Activated T-cell treated with anti-CD3 and anti-CD28 coated beads, Interleukin-2, amount 50 U/mL, for 48 hours (primary cell): ENCODE data around the gene MLH3.

ENCODE experiments used
- DNase-seq, 2 experiments: peaks; one replicate each; pipeline ENCODE4 v3.0.0-alpha.2; 2020

The MLH3 gene

DNA sequence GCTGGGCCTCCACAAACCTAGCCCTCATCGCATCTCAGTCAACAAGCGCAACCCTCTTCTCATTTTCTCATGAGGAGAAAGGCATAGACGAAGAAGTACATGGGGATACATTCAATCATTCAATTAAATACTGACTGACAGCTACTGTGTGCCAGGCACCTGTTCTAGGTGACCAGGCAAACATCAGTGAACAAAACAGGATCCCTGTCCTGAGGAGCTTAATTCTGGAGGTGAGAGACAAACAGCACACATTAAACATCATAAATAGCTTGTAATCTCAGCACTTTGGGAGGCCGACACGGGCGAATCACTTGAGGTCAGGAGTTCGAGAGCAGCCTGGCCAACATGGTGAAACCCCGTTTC lies 12.9 kb upstream of the MLH3 start:
- DNase-seq: no peak

DNA sequence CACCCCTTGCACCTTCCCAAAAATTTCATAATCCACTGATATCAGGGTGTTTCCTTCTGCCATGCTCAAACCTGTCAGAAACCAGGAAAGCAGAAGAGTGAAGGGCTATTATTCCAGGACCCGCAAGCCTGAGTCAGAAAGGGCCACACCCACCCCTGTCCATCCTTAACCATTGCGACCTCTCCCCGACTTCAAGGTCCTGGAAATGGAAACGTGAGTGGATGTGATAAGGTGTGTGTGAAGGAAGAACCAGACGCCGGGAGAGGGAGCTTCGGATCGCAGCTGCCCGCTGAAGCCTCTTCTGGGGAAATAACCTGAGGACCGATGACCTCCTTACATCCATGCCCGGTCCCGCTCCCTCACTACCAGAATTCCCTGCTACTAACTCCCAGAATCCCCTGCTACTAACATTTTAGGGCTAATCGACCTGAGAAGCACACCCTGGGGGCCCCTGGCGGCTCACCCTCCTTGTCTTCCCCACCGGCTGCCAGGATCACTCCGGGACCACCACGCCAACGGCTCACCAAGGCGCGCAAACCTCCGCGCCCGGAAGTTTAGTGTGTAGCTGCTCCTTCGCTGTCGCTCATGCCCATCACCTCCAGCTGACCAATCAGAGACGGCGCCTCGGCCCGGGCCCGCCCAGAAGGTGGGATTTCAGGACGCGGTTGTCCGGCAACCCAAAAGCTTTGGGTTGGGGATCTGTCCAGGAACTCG lies 12.4 kb upstream of the MLH3 start, which contains the start of gene ACYP1:
Gene ACYP1, minus strand, starts transcription at position 534 of the 714 bp plus-strand sequence. Its CDS starts 471 bp downstream, at position 63.
- peak; percentile 98 to 99 for DNase-seq

DNA sequence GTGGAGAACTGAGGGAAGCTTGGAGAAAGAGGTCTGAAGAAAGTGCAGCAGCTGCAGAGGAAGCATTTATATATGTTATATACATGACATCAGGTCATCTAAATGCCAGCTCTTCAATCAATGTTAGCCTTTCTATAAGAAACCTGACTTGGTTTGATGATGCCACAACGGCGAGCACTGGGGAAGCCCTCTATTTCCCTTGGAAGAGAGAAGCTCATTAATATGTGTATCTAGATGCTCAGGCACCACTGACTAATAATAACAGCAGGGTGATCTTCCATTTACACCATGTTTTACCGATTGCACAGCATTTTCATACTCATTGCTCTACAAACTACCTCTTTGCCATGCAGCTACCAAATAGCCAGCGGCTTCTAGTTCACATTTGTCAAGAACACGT lies 11.7 kb upstream of the MLH3 start:
- DNase-seq: no peak

DNA sequence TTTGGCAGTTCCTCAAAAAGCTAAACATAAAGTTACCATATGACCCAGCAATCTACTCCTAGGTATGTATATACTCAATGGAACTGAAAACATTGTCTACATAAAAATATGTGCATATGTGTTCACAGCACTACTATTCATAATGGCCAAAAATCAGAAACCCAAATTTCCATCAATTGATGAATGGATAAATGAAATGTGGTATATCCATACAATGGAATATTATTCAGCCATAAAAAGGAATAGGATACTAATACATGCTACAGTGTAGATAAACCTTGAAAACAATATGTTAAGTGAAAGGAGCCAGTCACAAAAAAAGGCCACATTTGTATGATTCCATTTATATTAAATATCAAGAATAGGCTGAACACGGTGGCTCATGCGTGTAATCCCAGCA lies 9.2 kb upstream of the MLH3 start:
- DNase-seq: no peak

DNA sequence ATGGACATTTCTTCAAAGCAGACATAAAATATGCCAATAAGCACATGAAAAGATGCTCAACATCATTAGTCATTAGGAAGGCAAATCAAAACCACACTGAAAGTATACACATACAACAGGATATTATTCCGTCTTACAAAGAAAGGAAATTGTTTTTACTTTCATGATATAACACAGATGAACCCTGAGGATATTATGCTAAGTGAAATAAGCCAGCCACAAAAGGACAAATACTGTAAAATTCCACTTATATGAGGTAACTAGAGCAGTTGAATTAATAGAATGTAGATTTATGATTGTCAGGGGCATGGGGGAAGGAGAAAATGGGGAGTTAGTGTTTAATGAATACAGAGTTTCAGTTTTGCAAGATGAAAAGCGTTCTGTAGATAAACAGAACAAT lies 8.4 kb upstream of the MLH3 start:
- DNase-seq: no peak

DNA sequence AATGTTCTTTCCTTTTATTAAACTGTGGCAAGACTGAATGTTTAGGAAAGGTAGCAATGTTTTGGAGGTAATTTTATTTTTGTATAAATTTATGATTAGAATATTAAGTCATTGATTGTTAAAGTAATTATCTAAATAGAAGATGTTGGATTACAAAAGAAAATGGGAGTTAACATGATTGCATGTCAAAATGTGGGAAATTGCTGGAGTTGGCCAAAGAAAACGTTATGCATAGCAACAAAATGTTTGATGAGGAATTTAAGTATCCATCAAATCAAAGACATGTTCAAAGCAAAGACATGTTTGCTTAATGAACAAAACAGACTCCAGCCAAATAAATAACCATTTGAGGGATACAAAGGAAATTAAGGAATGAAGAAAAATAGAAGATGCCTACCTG lies 3.2 kb upstream of the MLH3 start:
- DNase-seq: no peak

DNA sequence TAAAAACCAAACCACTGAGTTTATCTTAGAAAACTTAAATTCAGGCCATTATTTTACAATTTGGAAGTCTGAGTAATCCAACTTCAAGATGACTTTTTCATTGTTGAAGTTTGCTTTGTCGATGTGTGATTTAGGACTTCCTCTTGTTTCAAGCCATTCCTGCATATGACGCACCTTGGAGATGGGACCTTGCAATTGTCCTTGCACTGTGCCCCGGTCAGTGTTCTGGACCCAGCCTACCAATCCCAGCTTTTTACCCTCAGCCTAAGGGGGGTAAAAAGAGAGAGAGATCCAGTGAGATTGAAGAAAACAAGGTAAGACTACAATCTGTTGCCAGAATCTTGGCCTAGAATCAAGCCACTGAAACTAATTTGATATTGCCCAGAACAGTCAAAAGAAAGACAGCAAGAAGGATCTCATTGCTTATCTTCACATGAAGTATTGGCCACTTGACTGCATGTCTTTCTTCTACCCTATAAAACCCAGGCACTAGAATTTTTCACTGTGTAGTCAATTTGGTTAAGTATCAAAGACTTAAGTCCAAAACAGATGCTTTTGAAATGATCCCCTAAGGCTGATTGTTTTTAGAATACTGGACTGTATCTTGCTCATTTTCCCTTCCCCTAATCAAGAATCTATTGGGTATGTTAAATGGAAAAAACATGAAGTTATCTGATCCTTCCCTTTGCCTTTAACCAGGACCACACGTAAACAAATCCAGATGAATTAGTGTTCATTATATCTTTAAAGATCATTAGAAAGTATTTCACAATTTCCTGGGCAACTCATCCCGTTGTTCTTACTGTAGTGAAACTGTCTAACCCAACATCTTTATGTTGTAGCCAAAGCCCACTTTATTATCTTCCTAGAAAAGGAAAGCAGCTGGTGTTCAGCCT lies 2.4 kb upstream of the MLH3 start:
- no peak for DNase-seq

DNA sequence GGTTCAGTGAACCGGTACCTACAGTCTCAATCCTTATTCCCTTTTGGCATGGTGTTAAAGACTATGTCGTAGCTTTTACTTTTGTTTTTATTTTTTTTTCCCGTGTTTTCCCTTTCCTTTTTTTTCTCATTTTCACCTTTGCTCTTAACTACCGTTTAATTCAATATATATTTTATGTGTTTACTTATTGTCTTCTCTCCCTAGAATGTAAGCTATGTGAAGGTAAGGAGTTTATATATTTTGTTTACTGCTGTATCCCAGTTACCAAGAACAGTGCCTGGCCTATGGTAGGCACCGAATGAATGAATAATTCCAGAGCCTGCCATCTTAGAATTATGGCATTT lies 261 bp upstream of the MLH3 start:
- no peak for DNase-seq

DNA sequence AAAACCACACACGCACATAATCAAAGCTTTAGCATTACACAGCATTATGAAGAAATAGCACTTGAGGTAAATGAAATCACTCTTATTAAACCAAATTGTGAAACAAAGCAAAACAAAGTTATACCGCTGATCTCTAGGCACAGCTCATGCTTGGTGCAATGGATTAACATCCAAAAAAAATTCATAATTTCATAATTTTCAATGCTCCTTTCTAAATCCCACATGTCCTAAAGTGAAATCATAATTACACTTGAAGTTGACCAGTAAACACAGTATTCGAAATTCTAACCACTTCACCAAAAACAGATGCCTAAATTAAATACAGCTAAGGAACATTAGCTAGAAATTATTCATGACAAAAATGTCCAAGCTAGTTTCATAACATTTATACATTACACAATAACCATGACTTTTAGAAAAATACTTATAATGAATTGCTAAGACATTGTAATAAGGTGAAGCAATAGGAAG lies 1.5 kb downstream of the MLH3 start:
- DNase-seq: no peak

DNA sequence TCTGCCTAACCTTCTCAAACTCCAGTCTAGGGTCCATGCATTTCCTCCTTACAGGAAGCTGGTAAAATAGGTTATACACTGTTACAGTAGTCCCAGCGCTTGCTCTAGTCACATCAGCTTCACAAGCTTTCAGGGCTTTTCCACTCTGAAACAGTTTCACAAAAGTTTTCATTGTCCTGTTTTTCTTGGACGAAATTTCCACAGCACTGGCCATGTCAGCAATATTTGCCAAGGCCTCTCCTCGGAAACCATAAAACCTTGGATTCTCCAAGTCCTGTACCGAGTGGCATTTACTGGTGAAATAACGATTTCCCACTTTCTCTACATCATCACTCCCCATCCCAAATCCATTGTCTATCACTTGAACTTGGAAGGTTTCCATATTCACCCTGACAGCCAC lies 2.1 kb downstream of the MLH3 start:
- no peak for DNase-seq

DNA sequence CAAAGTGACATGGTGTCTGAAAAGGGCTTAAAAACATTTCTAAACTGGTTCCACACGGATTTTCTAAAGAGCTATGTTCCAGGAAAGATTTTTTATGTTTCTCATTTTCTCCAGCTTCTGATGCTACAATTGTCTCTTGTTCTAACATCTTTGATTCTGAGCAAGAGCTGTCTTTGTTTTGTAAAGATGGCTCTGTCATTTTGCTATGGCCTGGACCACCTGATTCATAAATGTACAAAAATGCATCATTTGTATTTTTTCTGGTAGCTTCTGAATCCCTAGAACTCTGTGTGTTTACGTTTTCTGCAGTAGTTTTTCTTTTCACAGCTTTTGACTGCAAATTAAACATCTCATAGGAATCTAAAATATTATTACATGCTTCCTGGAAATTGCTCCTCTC lies 3.2 kb downstream of the MLH3 start:
- DNase-seq: no peak

DNA sequence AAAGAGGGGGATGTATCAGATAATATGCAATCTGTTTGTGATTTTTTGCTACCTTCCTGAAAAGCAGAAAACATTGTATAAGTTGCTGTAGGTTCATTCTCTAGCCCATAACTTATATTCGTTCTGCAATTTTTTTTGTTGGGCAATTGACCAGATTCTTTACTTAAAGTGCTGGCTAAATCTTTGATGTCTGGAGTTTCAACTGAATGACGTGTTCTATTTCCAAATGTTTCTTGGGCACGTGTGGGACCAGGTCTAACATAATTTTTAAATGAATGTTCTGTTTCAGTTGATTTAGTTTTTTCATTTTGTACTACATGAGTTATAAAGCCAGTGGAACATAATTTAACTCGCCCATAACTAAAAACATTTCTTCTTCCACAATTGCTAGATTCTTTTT lies 3.8 kb downstream of the MLH3 start:
- DNase-seq: no peak

DNA sequence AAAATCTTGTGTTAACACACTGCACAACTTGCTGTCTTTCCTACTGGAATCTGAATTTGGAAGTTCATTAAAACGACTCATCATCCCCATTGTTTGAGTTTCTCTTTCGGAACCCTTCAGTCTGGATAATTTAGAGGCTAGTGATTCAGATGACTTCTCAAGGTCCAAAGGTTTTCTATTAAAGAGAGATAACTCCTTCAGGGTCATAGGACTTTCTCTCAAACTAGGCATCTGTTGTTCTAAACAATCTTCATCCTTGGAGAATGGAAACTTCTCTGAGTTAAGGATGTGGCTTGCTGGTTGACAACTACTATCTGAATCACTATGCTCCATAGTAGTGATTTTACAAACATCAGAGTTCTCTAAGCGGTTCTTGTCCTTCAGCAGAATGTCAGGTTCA lies 4.4 kb downstream of the MLH3 start:
- no peak for DNase-seq

DNA sequence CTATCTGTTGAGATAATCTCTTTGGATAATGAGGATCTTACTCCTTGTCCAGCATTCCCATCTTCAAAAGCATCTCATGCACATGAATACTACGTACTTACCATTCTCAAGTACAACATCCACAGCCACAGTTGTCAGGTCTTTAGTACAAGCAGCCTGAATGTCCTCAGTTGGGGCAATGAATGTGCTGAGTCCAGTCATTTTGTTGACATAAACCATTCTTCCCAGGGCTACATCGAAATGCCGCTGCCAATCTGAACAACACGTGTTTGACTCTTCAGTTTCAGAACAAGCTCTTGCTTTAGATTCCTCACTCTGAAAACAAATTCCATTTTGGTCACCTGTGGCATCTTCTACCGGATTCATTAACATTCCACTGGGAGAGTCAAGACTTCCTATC lies 5.0 kb downstream of the MLH3 start:
- DNase-seq: no peak

DNA sequence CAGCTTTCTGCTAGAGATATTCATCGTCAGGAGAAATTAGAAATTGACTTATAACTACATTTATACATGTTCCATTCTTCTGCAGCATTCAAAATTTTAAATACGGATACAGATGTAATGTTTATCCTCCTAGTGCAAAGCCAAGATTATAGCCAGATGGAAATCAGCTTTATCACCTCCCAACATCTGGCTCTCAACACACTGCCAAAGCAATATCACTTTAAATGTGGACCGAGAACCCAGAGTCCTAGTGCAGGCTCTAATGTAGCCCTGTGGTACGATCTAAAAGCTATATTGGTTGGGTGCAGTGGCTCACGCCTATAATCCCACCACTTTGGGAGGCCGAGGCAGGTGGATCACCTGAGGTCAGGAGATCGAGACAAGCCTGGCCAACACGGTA lies 6.5 kb downstream of the MLH3 start:
- DNase-seq: no peak

DNA sequence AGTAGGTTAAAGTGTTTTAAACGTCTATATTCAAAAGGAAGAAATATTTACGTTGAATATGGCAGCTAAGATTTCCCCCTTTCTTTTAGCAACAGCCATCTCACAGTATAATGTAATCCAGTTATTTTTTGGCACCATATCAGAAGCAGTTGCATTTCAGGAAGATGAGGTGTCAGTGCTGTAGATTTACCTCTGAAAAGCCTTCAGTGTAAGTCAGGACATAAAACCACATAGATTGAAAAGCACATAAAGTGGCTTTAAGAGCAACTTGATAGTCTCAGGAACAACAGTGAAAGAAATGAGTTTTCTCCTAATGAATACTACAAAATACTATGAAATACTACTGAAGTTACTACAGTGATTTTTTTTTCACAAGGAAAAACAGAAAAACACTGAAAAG lies 6.9 kb downstream of the MLH3 start:
- DNase-seq: no peak

DNA sequence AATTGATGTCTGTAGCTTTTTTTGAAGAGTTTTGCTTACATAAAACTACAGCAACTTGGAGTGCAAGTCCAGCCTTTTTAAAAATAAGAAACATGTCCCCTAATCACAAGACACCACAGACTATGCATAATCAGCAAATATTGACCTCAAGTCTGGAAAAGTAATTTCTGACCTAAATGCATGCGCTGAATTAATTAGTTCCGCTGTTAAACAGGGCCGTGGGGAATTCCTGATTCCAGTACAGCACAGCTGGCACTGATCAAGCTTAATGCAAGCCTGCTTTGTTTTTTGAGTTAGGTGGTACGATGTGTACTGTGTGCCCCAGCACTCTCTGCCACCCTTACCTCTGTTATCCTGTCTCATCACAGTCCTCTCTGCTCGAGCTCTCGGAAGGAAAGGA lies 9.2 kb downstream of the MLH3 start:
- DNase-seq: no peak

DNA sequence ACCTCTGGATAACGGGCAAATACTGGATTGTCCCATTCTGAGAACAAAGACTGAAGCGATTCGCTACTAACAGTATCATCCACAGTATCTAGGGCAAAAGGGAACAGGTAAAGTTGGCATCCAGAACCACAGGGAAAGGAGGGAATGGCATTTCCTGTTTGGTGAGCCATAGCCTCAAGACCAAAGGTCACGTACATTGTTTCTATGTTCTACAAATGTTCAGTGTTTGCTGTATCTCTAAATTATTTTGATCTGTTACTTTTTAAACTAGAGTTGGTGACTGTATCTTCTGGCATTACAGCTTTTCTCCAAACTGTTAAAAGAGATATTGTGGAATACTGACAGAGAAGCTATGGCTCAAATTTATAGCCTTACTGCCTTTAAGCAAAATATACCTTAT lies 9.7 kb downstream of the MLH3 start:
- no peak for DNase-seq

DNA sequence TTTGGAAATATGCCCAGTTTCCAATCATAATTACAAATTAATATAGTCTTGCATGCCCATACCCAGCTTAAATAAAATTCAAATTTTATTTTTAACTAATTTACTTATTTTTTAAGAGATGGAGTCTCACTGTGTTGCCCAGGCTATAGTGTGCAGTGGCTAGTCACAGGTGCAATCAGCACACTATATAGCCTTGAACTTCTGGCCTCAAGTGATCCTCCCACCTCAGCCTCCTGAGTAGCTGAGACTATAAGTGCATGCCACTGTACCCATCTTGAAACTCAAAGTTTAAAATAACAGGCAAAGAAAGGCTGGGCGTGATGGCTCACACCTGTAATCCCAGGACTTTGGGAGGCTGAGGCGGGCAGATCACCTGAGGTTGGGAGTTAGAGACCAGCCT lies 10.3 kb downstream of the MLH3 start:
- no peak for DNase-seq

DNA sequence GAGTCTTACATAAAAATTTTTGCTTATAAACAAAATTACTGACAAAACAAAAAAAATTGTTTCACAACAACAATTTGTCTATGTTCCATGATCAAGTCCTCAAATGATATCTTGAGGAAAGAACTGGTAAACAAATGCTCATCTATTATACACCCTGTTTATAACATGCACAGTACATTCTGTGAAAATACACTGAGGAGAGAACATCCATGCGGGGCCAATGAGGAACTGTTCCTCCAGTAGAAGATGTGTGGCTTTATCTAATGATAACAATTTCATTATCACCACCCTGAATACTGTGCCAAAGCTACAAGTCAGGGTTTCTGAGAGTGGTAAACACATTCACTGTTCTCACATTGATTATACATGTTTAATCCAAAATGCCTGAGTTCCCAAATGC lies 10.8 kb downstream of the MLH3 start:
- DNase-seq: no peak

DNA sequence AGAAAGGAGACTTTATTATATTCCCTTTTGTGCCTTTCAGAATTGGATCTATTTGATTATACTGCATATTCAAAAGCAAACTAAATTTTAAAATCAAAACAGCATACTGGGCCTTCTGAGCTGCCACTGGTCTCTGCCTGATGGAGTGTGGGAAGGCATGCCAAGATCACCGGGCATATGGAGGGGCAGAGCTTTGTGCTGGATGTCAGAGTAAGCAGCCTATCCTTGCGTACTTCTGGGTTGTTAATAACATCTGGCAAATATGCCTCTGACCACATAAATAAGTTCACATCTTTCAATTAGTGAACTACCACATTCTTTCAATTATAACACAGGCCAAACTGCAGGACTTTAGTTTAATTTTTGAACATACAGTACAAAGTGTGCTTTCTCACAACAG lies 18.3 kb downstream of the MLH3 start:
- no peak for DNase-seq

DNA sequence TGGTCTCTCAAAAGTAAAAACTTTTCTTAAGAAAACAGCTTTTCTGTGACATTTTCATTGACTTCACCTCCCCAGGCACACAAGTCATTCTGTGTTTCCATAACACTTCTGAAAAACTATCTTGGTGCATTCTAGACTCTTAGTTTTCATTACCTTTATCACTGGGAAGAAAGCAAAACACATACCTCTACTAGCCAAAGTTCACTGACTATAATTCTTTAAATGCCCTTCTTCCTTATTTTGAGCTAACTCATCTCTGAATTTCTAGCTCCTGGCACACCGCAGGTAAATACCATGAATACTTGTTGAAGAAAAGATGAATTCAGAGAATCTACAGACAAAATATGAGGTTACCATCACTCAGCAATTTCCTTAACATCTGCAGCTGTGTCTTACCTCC lies 21.1 kb downstream of the MLH3 start:
- no peak for DNase-seq

DNA sequence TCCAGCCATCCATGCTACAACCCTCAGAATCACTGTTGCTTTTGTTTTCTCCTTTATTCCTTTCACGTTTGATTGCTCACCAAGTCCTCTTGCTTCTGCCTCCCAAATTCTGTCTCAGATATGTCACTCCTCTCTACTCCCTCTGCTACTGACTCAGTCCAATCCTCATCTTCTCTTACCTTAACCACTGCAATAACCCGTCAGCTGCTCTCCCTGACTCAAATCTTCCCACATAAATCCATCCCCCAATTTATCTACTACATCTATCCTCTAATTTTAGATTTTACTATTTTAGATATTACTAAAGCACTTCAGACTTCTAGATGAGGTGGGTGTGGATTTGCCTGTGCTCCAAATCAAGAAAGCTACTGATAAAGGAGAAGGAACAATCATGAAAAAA lies 25.4 kb downstream of the MLH3 start:
- no peak for DNase-seq

DNA sequence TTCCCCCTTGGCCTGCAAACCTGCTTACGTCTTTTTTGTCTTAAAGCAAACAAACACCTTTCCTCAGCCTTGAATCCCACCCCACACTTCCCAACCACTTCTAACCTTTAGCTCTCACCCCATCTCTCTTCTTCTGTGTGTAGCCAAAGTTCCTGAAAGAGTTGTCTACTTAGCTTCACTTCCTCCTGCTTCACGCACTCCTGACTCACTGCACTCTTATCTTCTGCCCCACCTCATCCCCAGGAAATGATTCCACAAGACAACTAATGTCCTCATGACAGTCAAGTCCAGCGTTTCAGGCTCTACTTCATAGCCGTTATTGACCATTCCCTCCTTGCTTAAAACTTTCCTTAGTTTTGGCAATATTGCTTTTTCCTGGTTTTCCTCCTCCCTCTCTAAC lies 26.2 kb downstream of the MLH3 start:
- no peak for DNase-seq

DNA sequence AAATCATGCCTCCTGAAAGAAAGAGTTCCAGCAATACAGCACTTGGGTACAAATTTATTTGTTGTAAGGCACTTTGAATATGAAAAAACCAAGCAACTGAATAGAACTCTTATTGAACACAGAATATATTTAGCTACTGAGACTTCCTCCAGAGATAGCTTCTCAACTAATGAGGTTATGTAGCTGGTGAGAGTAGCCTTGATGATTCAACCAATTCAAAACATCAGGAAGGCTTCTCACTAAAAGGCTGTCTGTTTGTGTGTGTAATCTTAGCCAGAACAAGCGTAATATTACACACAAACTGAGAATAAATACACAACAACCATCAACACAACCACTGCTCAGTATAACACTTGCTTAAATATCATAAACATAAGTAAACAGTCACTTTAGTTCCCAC lies 28.2 kb downstream of the MLH3 start:
- DNase-seq: no peak
